GM12878 (cell line): ENCODE measurements around the gene PDGFD.

Experiments
- CREB1 ChIP-seq: IDR thresholded peaks from 2 replicates; pipeline ENCODE4 v1.6.1; 2012; ENCODE audit warnings: low read depth, mild to moderate bottlenecking, inconsistent platforms
- EP300 ChIP-seq, 2 experiments: fragments of 150-350 bp in 1 of 2; IDR thresholded peaks; 2 replicates each; pipeline ENCODE4 v1.6.1; 2011 to 2012; ENCODE audit warnings: low read depth in 2 of 2, low read length in 2 of 2, borderline replicate concordance in 1 of 2, improper control_type of control experiment in 1 of 2, inconsistent platforms in 1 of 2; ENCODE audit not compliant: control insufficient read depth in 1 of 2
- JUNB ChIP-seq: IDR thresholded peaks from 2 replicates; pipeline ENCODE4 v1.6.1; 2016; ENCODE audit warnings: antibody characterized with exemption, mild to moderate bottlenecking
- POLR2A ChIP-seq: IDR thresholded peaks from 2 replicates; pipeline ENCODE4 v1.6.1; 2011; ENCODE audit warnings: low read depth, mild to moderate bottlenecking, low read length
- RAD21 ChIP-seq: IDR thresholded peaks from 2 replicates; pipeline ENCODE4 v1.6.1; 2011; ENCODE audit warnings: mild to moderate bottlenecking, low read depth, low read length, moderate library complexity; ENCODE audit not compliant: insufficient read depth
- TBL1XR1 ChIP-seq: IDR thresholded peaks from 2 replicates; pipeline ENCODE4 v1.6.1; 2012; ENCODE audit warnings: low read depth, low read length, improper control_type of control experiment
- ZSCAN29 ChIP-seq: fragments of 450-650 bp; IDR thresholded peaks from 2 replicates; pipeline ENCODE4 v1.6.1; 2017; ENCODE audit warnings: mild to moderate bottlenecking, moderate library complexity
- TF ChIP-seq, protein P1 (sequence below), 3 experiments: IDR thresholded peaks in 2 of 3; conservative IDR thresholded peaks in 1 of 3; 2 replicates each; pipeline ENCODE4 v1.5.1; 2011; ENCODE audit warnings: low read depth in 3 of 3, low read length in 3 of 3, mild to moderate bottlenecking in 3 of 3, control low read depth in 2 of 3, moderate library complexity in 2 of 3, inconsistent platforms in 1 of 3, mixed read lengths in 1 of 3; ENCODE audit not compliant: control insufficient read depth in 2 of 3, insufficient read depth in 1 of 3; ENCODE audit errors: extremely low read depth in 1 of 3
- TF ChIP-seq, protein P2 (sequence below): IDR thresholded peaks from 2 replicates; pipeline ENCODE4 v1.6.1; 2012; ENCODE audit warnings: improper control_type of control experiment, low read depth, low read length; ENCODE audit not compliant: insufficient replicate concordance

GRCh38 chr11:104094576-104094975, 69.4 kb downstream of the PDGFD start:
- TF ChIP-seq POLR2A = no peak
- TF ChIP-seq, protein P1, sequence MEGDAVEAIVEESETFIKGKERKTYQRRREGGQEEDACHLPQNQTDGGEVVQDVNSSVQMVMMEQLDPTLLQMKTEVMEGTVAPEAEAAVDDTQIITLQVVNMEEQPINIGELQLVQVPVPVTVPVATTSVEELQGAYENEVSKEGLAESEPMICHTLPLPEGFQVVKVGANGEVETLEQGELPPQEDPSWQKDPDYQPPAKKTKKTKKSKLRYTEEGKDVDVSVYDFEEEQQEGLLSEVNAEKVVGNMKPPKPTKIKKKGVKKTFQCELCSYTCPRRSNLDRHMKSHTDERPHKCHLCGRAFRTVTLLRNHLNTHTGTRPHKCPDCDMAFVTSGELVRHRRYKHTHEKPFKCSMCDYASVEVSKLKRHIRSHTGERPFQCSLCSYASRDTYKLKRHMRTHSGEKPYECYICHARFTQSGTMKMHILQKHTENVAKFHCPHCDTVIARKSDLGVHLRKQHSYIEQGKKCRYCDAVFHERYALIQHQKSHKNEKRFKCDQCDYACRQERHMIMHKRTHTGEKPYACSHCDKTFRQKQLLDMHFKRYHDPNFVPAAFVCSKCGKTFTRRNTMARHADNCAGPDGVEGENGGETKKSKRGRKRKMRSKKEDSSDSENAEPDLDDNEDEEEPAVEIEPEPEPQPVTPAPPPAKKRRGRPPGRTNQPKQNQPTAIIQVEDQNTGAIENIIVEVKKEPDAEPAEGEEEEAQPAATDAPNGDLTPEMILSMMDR (IDR thresholded peaks at IDR 0.05 in 2 of 3, conservative IDR thresholded peaks at IDR 0.05 in 1 of 3; ENCODE audit: control insufficient read depth in 2 of 3, extremely low read depth in 1 of 3, insufficient read depth in 1 of 3, low read depth in 3 of 3, low read length in 3 of 3) = no peak
- no peak for TF ChIP-seq RAD21
- no peak for TF ChIP-seq ZSCAN29
- TF ChIP-seq EP300 (IDR thresholded peaks at IDR 0.05; ENCODE audit: borderline replicate concordance in 1 of 2, control insufficient read depth in 1 of 2, low read depth in 2 of 2, low read length in 2 of 2) = no peak
- no peak for TF ChIP-seq JUNB
- TF ChIP-seq CREB1 = no peak
- TF ChIP-seq, protein P2, sequence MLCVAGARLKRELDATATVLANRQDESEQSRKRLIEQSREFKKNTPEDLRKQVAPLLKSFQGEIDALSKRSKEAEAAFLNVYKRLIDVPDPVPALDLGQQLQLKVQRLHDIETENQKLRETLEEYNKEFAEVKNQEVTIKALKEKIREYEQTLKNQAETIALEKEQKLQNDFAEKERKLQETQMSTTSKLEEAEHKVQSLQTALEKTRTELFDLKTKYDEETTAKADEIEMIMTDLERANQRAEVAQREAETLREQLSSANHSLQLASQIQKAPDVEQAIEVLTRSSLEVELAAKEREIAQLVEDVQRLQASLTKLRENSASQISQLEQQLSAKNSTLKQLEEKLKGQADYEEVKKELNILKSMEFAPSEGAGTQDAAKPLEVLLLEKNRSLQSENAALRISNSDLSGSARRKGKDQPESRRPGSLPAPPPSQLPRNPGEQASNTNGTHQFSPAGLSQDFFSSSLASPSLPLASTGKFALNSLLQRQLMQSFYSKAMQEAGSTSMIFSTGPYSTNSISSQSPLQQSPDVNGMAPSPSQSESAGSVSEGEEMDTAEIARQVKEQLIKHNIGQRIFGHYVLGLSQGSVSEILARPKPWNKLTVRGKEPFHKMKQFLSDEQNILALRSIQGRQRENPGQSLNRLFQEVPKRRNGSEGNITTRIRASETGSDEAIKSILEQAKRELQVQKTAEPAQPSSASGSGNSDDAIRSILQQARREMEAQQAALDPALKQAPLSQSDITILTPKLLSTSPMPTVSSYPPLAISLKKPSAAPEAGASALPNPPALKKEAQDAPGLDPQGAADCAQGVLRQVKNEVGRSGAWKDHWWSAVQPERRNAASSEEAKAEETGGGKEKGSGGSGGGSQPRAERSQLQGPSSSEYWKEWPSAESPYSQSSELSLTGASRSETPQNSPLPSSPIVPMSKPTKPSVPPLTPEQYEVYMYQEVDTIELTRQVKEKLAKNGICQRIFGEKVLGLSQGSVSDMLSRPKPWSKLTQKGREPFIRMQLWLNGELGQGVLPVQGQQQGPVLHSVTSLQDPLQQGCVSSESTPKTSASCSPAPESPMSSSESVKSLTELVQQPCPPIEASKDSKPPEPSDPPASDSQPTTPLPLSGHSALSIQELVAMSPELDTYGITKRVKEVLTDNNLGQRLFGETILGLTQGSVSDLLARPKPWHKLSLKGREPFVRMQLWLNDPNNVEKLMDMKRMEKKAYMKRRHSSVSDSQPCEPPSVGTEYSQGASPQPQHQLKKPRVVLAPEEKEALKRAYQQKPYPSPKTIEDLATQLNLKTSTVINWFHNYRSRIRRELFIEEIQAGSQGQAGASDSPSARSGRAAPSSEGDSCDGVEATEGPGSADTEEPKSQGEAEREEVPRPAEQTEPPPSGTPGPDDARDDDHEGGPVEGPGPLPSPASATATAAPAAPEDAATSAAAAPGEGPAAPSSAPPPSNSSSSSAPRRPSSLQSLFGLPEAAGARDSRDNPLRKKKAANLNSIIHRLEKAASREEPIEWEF = no peak
- TF ChIP-seq TBL1XR1 = no peak
